Endothelial cell (in vitro differentiated cells): ENCODE results near the gene PYY. TPM values are rescaled to one million over a fixed set of nuclear protein-coding genes. Genes with fewer than 3 reads are reported as not detected.
A peak's percentile ranks its signal among the peaks of the same experiment; 100 is the strongest.

Source experiments
- DNase-seq: peaks from one replicate; pipeline ENCODE4 v3.0.0; 2021; ENCODE audit warnings: low spot score
- H3K27ac Mint-ChIP-seq: one replicate; pipeline ENCODE4 v1.8.0; 2021; ENCODE audit warnings: mixed read lengths, inconsistent platforms; ENCODE audit not compliant: unreplicated experiment
- H3K27me3 Mint-ChIP-seq: one replicate; pipeline ENCODE4 v1.8.0; 2021; ENCODE audit warnings: mild to moderate bottlenecking, moderate library complexity, mixed read lengths, inconsistent platforms; ENCODE audit not compliant: unreplicated experiment
- H3K36me3 Mint-ChIP-seq: one replicate; pipeline ENCODE4 v1.8.0; 2021; ENCODE audit warnings: mild to moderate bottlenecking, low read depth, mixed read lengths, inconsistent platforms; ENCODE audit not compliant: unreplicated experiment
- H3K4me1 Mint-ChIP-seq: one replicate; pipeline ENCODE4 v1.8.0; 2021; ENCODE audit warnings: mild to moderate bottlenecking, mixed read lengths, inconsistent platforms; ENCODE audit not compliant: unreplicated experiment
- H3K4me3 Mint-ChIP-seq: one replicate; pipeline ENCODE4 v1.8.0; 2021; ENCODE audit warnings: mild to moderate bottlenecking, mixed read lengths, inconsistent platforms; ENCODE audit not compliant: unreplicated experiment
- H3K9me3 Mint-ChIP-seq: one replicate; pipeline ENCODE4 v1.8.0; 2021; ENCODE audit warnings: mixed read lengths, inconsistent platforms; ENCODE audit not compliant: unreplicated experiment
- CTCF ChIP-seq: fragments of 200-600 bp; sonication (generic); IDR thresholded peaks from one replicate; pipeline ENCODE4 v1.5.0; 2021; ENCODE audit warnings: antibody characterized with exemption; ENCODE audit not compliant: unreplicated experiment
- total RNA-seq: library from RNA; stranded (reverse); fragmentation: NEBNext Ultra II Directional; extraction: Animal tissue kit (Norgen Biotek cat#: 25700); gene quantifications from one replicate; pipeline ENCODE4 v1.2.1, GENCODE V29; 2021; ENCODE audit not compliant: unreplicated experiment

The PYY gene
- total RNA-seq, 1 donor from 2014 or later, result not detected

GRCh38 chr17:43917348-43918025 lies 36.3 kb downstream of the PYY start:
- H3K4me1 Mint-ChIP-seq, result no peaks in the 10 kb centered on the region
- no peaks in the 10 kb centered on the region for H3K36me3 Mint-ChIP-seq
- no peaks in the 10 kb centered on the region for H3K9me3 Mint-ChIP-seq
- no peak overlapping the region for H3K4me3 Mint-ChIP-seq
- peak; percentile 51 for TF ChIP-seq CTCF
- DNase-seq, result peak; percentile 60
- H3K27me3 Mint-ChIP-seq, result peaks cover 4% of the 10 kb centered on the region
- H3K27ac Mint-ChIP-seq, result no peak overlapping the region

- TF ChIP-seq CTCF, result no peak
- no peak for DNase-seq
- Mint-ChIP-seq H3K27me3 (peaks cover 4% of the 10 kb centered on the region), H3K4me3 (no peak overlapping the region), H3K36me3 (no peaks in the 10 kb centered on the region), H3K27ac (no peak overlapping the region), H3K9me3 (no peaks in the 10 kb centered on the region), H3K4me1 (no peaks in the 10 kb centered on the region)
Observed at GRCh38 chr17:43917016-43917347, 36.8 kb downstream of the PYY start.

- H3K4me1 Mint-ChIP-seq, result no peaks in the 10 kb centered on the region
- H3K36me3 Mint-ChIP-seq, result no peaks in the 10 kb centered on the region
- H3K27ac Mint-ChIP-seq, result no peak overlapping the region
- DNase-seq, result no peak
- TF ChIP-seq CTCF, result no peak
- H3K27me3 Mint-ChIP-seq, result peaks cover 4% of the 10 kb centered on the region
- H3K9me3 Mint-ChIP-seq, result no peaks in the 10 kb centered on the region
- H3K4me3 Mint-ChIP-seq, result no peak overlapping the region
Observed at GRCh38 chr17:43916385-43916784, 37.4 kb downstream of the PYY start.

- H3K27me3 Mint-ChIP-seq, result peaks cover 3% of the 10 kb centered on the region
- H3K4me3 Mint-ChIP-seq, result no peak overlapping the region
- H3K27ac Mint-ChIP-seq, result no peak overlapping the region
- H3K9me3 Mint-ChIP-seq, result no peaks in the 10 kb centered on the region
- TF ChIP-seq CTCF, result no peak
- no peak for DNase-seq
- no peaks in the 10 kb centered on the region for H3K4me1 Mint-ChIP-seq
- no peaks in the 10 kb centered on the region for H3K36me3 Mint-ChIP-seq
Observed at GRCh38 chr17:43915559-43915958, 38.2 kb downstream of the PYY start.

GRCh38 chr17:43914451-43914850 lies 39.3 kb downstream of the PYY start:
- no peaks in the 10 kb centered on the region for H3K4me1 Mint-ChIP-seq
- H3K36me3 Mint-ChIP-seq, result no peaks in the 10 kb centered on the region
- peaks cover 2% of the 10 kb centered on the region for H3K27me3 Mint-ChIP-seq
- no peak for TF ChIP-seq CTCF
- DNase-seq, result no peak
- H3K27ac Mint-ChIP-seq, result no peak overlapping the region
- no peaks in the 10 kb centered on the region for H3K9me3 Mint-ChIP-seq
- H3K4me3 Mint-ChIP-seq, result no peak overlapping the region
